ENCODE results near the gene TBC1D23.
"Not testable (repeated sequence)": the region's sequence is repeated elsewhere in the genome, so short reads cannot be mapped to it uniquely, and the experiment has no call there.

TBC1D23 gene

GRCh38 chr3:100333970-100334487 lies 73.2 kb downstream of the TBC1D23 start:
- Mint-ChIP-seq H3K4me3 (peak overlapping the region; percentile 84 to 94), H3K9me3 (no peaks in the 10 kb centered on the region), H3K27me3 (no peaks in the 10 kb centered on the region), H3K36me3 (peaks cover 4 to 19% of the 10 kb centered on the region in 2 donors), H3K4me1 (peaks cover 11 to 17% of the 10 kb centered on the region in 2 donors), H3K27ac (peak overlapping the region; percentile 88)
- ATAC-seq (replicated peaks) (peak; percentile 8 to 19), DNase-seq (no peak)

GRCh38 chr3:100334488-100335351 lies 73.9 kb downstream of the TBC1D23 start, which contains the start of gene NIT2:
TSS of gene NIT2 (plus strand) at chr3:100334757. CDS start at chr3:100334792, 35 bp downstream.
- Mint-ChIP-seq H3K4me1 (peaks cover 12 to 20% of the 10 kb centered on the region in 2 donors), H3K4me3 (peak within 1 kb of the TSS; percentile 94 to 99), H3K36me3 (peaks cover 7 to 24% of the 10 kb centered on the region in 2 donors), H3K27me3 (no peaks in the 10 kb centered on the region), H3K9me3 (no peaks in the 10 kb centered on the region), H3K27ac (peak within 1 kb of the TSS; percentile 100)
- DNase-seq (peak; percentile 72), ATAC-seq (replicated peaks) (peak; percentile 92 to 95)

- no peaks in the 10 kb centered on the region for H3K27me3 Mint-ChIP-seq
Measured at GRCh38 chr3:100335434-100335833, 74.6 kb downstream of the TBC1D23 start.

GRCh38 chr3:100336229-100336628 lies 75.4 kb downstream of the TBC1D23 start:
- H3K4me1 Mint-ChIP-seq: peaks cover 12 to 20% of the 10 kb centered on the region in 2 donors
- peak overlapping the region in 1 of 2 donors; percentile 99 for H3K4me3 Mint-ChIP-seq
- DNase-seq; ATAC-seq (replicated peaks); H3K9me3 Mint-ChIP-seq; H3K27me3 Mint-ChIP-seq: not testable (repeated sequence)
- H3K36me3 Mint-ChIP-seq: peaks cover 13 to 32% of the 10 kb centered on the region in 2 donors
- peak overlapping the region; percentile 10 for H3K27ac Mint-ChIP-seq

More at GRCh38 chr3:100335434-100335833, 74.6 kb downstream of the TBC1D23 start:
- H3K4me3 Mint-ChIP-seq: peak overlapping the region; percentile 94 to 99
- peak; percentile 65 for DNase-seq
- H3K36me3 Mint-ChIP-seq: peaks cover 7 to 25% of the 10 kb centered on the region in 2 donors
- H3K27ac Mint-ChIP-seq: peak overlapping the region; percentile 100
- peaks cover 12 to 20% of the 10 kb centered on the region in 2 donors for H3K4me1 Mint-ChIP-seq
- H3K9me3 Mint-ChIP-seq: no peaks in the 10 kb centered on the region
- peak; percentile 76 to 83 for ATAC-seq (replicated peaks)

GRCh38 chr3:100338911-100339310 lies 78.1 kb downstream of the TBC1D23 start:
- H3K4me3 Mint-ChIP-seq: no peak overlapping the region
- DNase-seq (no peak), ATAC-seq (replicated peaks) (no peak)
- peaks cover 12 to 20% of the 10 kb centered on the region in 2 donors for H3K4me1 Mint-ChIP-seq
- H3K9me3 Mint-ChIP-seq: peaks cover 0 to 1% of the 10 kb centered on the region in 2 donors
- H3K27me3 Mint-ChIP-seq: no peaks in the 10 kb centered on the region
- peaks cover 28 to 53% of the 10 kb centered on the region in 2 donors for H3K36me3 Mint-ChIP-seq
- no peak overlapping the region for H3K27ac Mint-ChIP-seq

GRCh38 chr3:100339786-100340185 lies 79.0 kb downstream of the TBC1D23 start:
- Mint-ChIP-seq H3K4me3 (no peak overlapping the region), H3K36me3 (peaks cover 31 to 62% of the 10 kb centered on the region in 2 donors), H3K27me3 (no peaks in the 10 kb centered on the region), H3K9me3 (peaks cover 0 to 1% of the 10 kb centered on the region in 2 donors), H3K27ac (no peak overlapping the region), H3K4me1 (peaks cover 12 to 20% of the 10 kb centered on the region in 2 donors)
- DNase-seq: no peak
- no peak for ATAC-seq (replicated peaks)

- no peak for ATAC-seq (replicated peaks)
- no peak overlapping the region for H3K4me3 Mint-ChIP-seq
- H3K4me1 Mint-ChIP-seq: peaks cover 8 to 14% of the 10 kb centered on the region in 2 donors
- DNase-seq: no peak
- no peak overlapping the region for H3K27ac Mint-ChIP-seq
- peaks cover 35 to 62% of the 10 kb centered on the region in 2 donors for H3K36me3 Mint-ChIP-seq
- H3K9me3 Mint-ChIP-seq: peaks cover 0 to 1% of the 10 kb centered on the region in 2 donors
- no peaks in the 10 kb centered on the region for H3K27me3 Mint-ChIP-seq
Measured at GRCh38 chr3:100340527-100340926, 79.7 kb downstream of the TBC1D23 start.

GRCh38 chr3:100348727-100349126 lies 87.9 kb downstream of the TBC1D23 start:
- no peak overlapping the region for H3K27ac Mint-ChIP-seq

GRCh38 chr3:100351770-100352169 lies 91.0 kb downstream of the TBC1D23 start:
- not testable (repeated sequence) for H3K9me3 Mint-ChIP-seq; H3K27ac Mint-ChIP-seq; H3K4me3 Mint-ChIP-seq; H3K4me1 Mint-ChIP-seq; ATAC-seq (replicated peaks); DNase-seq; H3K27me3 Mint-ChIP-seq
- peaks cover 48 to 65% of the 10 kb centered on the region in 2 donors for H3K36me3 Mint-ChIP-seq

More at GRCh38 chr3:100348727-100349126, 87.9 kb downstream of the TBC1D23 start:
- peaks cover 55 to 78% of the 10 kb centered on the region in 2 donors for H3K36me3 Mint-ChIP-seq
- no peak for DNase-seq
- no peak for ATAC-seq (replicated peaks)
- H3K27me3 Mint-ChIP-seq: no peaks in the 10 kb centered on the region
- H3K9me3 Mint-ChIP-seq: peaks cover 0 to 4% of the 10 kb centered on the region in 2 donors
- no peaks in the 10 kb centered on the region for H3K4me1 Mint-ChIP-seq
- no peak overlapping the region for H3K4me3 Mint-ChIP-seq

GRCh38 chr3:100352296-100353231 lies 91.8 kb downstream of the TBC1D23 start:
- Mint-ChIP-seq H3K4me1 (peaks cover 0 to 2% of the 10 kb centered on the region in 2 donors), H3K27ac (no peak overlapping the region), H3K9me3 (peaks cover 0 to 4% of the 10 kb centered on the region in 2 donors), H3K36me3 (peaks cover 43 to 64% of the 10 kb centered on the region in 2 donors), H3K27me3 (no peaks in the 10 kb centered on the region), H3K4me3 (no peak overlapping the region)
- ATAC-seq (replicated peaks) (no peak), DNase-seq (no peak)

GRCh38 chr3:100354850-100355249 lies 94.1 kb downstream of the TBC1D23 start:
- Mint-ChIP-seq H3K4me1 (peaks cover 0 to 2% of the 10 kb centered on the region in 2 donors), H3K36me3 (peaks cover 42 to 63% of the 10 kb centered on the region in 2 donors), H3K27ac (no peak overlapping the region), H3K4me3 (no peak overlapping the region), H3K27me3 (no peaks in the 10 kb centered on the region), H3K9me3 (peaks cover 0 to 3% of the 10 kb centered on the region in 2 donors)
- ATAC-seq (replicated peaks) (no peak), DNase-seq (no peak)

- H3K27me3 Mint-ChIP-seq: no peaks in the 10 kb centered on the region
- no peak overlapping the region for H3K4me3 Mint-ChIP-seq
- peaks cover 3 to 4% of the 10 kb centered on the region in 2 donors for H3K9me3 Mint-ChIP-seq
- no peak overlapping the region for H3K27ac Mint-ChIP-seq
- DNase-seq: no peak
- ATAC-seq (replicated peaks): no peak
- peaks cover 0 to 2% of the 10 kb centered on the region in 2 donors for H3K4me1 Mint-ChIP-seq
- peaks cover 42 to 59% of the 10 kb centered on the region in 2 donors for H3K36me3 Mint-ChIP-seq
Measured at GRCh38 chr3:100358413-100358812, 97.6 kb downstream of the TBC1D23 start.

GRCh38 chr3:100359035-100359434 lies 98.2 kb downstream of the TBC1D23 start:
- ATAC-seq (replicated peaks) (no peak), DNase-seq (no peak)
- Mint-ChIP-seq H3K9me3 (peaks cover 3 to 4% of the 10 kb centered on the region in 2 donors), H3K27me3 (no peaks in the 10 kb centered on the region), H3K36me3 (peaks cover 46 to 63% of the 10 kb centered on the region in 2 donors), H3K27ac (no peak overlapping the region), H3K4me3 (no peak overlapping the region), H3K4me1 (peaks cover 0 to 2% of the 10 kb centered on the region in 2 donors)

All from stimulated activated naive B cell treated with anti-CD40 and anti-IgM and Interleukin-4, amounts not matched to agents 10 μg/mL and 1 μg/mL and 100 μg/mL, for 72 hours (primary cell).